ENCODE results near the gene KLHL14. TPM values are rescaled to one million over a fixed set of nuclear protein-coding genes. Genes with fewer than 3 reads are reported as not detected.
"Not testable (repeated sequence)": the region's sequence is repeated elsewhere in the genome, so short reads cannot be mapped to it uniquely, and the experiment has no call there.

KLHL14 gene
- total RNA-seq, 1 donor: not detected

GRCh38 chr18:32668956-32669355 lies 103.9 kb downstream of the KLHL14 start:
- Histone ChIP-seq H2AFZ (ENCODE audit: low read length) (no peak overlapping the region), H3K27ac (ENCODE audit: low read depth, low read length) (no peak overlapping the region), H3K36me3 (ENCODE audit: insufficient read depth, low read length) (no peaks in the 10 kb centered on the region), H3K9me3 (ENCODE audit: low read depth, low read length) (no peaks in the 10 kb centered on the region), H4K20me1 (ENCODE audit: insufficient read depth, low read length) (no peaks in the 10 kb centered on the region), H3K4me2 (ENCODE audit: insufficient read depth, low read length) (no peak overlapping the region), H3K4me1 (ENCODE audit: insufficient read depth, low read length) (no peaks in the 10 kb centered on the region), H3K4me3 (ENCODE audit: insufficient read depth, low read length) (no peak overlapping the region), H3K79me2 (ENCODE audit: insufficient read depth, low read length) (no peaks in the 10 kb centered on the region), H3K27me3 (ENCODE audit: insufficient read depth, low read length) (no peaks in the 10 kb centered on the region)
- no peak for DNase-seq (ENCODE audit: insufficient read length, low spot score, missing footprints)
- no peak for TF ChIP-seq CTCF (IDR thresholded peaks at IDR 0.05; ENCODE audit: extremely low read depth, low read depth, low read length)

GRCh38 chr18:32661486-32662299 lies 111.1 kb downstream of the KLHL14 start:
- no peaks in the 10 kb centered on the region for H3K36me3 ChIP-seq (ENCODE audit: insufficient read depth, low read length)
- H3K4me2 ChIP-seq (ENCODE audit: insufficient read depth, low read length): no peak overlapping the region
- no peak overlapping the region for H3K27ac ChIP-seq (ENCODE audit: low read depth, low read length)
- no peaks in the 10 kb centered on the region for H3K79me2 ChIP-seq (ENCODE audit: insufficient read depth, low read length)
- no peaks in the 10 kb centered on the region for H3K9me3 ChIP-seq (ENCODE audit: low read depth, low read length)
- no peak for DNase-seq (ENCODE audit: insufficient read length, low spot score, missing footprints)
- H3K4me3 ChIP-seq (ENCODE audit: insufficient read depth, low read length): no peak overlapping the region
- no peak overlapping the region for H2AFZ ChIP-seq (ENCODE audit: low read length)
- no peaks in the 10 kb centered on the region for H4K20me1 ChIP-seq (ENCODE audit: insufficient read depth, low read length)
- no peaks in the 10 kb centered on the region for H3K27me3 ChIP-seq (ENCODE audit: insufficient read depth, low read length)
- TF ChIP-seq CTCF (IDR thresholded peaks at IDR 0.05; ENCODE audit: extremely low read depth, low read depth, low read length): no peak
- H3K4me1 ChIP-seq (ENCODE audit: insufficient read depth, low read length): no peaks in the 10 kb centered on the region

- H3K27me3 ChIP-seq (ENCODE audit: insufficient read depth, low read length); H3K79me2 ChIP-seq (ENCODE audit: insufficient read depth, low read length); H3K4me1 ChIP-seq (ENCODE audit: insufficient read depth, low read length); H3K27ac ChIP-seq (ENCODE audit: low read depth, low read length); H3K9me3 ChIP-seq (ENCODE audit: low read depth, low read length); H2AFZ ChIP-seq (ENCODE audit: low read length); H4K20me1 ChIP-seq (ENCODE audit: insufficient read depth, low read length); H3K4me2 ChIP-seq (ENCODE audit: insufficient read depth, low read length); H3K4me3 ChIP-seq (ENCODE audit: insufficient read depth, low read length); DNase-seq (ENCODE audit: insufficient read length, low spot score, missing footprints); H3K36me3 ChIP-seq (ENCODE audit: insufficient read depth, low read length): not testable (repeated sequence)
Observed at GRCh38 chr18:32654507-32654906, 118.3 kb downstream of the KLHL14 start.

GRCh38 chr18:32637659-32638058 lies 135.2 kb downstream of the KLHL14 start:
- H3K9me3 ChIP-seq (ENCODE audit: low read depth, low read length); H4K20me1 ChIP-seq (ENCODE audit: insufficient read depth, low read length); H2AFZ ChIP-seq (ENCODE audit: low read length); H3K4me3 ChIP-seq (ENCODE audit: insufficient read depth, low read length); DNase-seq (ENCODE audit: insufficient read length, low spot score, missing footprints); H3K27ac ChIP-seq (ENCODE audit: low read depth, low read length); H3K4me1 ChIP-seq (ENCODE audit: insufficient read depth, low read length); H3K79me2 ChIP-seq (ENCODE audit: insufficient read depth, low read length); H3K27me3 ChIP-seq (ENCODE audit: insufficient read depth, low read length); H3K36me3 ChIP-seq (ENCODE audit: insufficient read depth, low read length); H3K4me2 ChIP-seq (ENCODE audit: insufficient read depth, low read length): not testable (repeated sequence)

- Histone ChIP-seq H4K20me1 (ENCODE audit: insufficient read depth, low read length) (no peaks in the 10 kb centered on the region), H2AFZ (ENCODE audit: low read length) (no peak overlapping the region), H3K27ac (ENCODE audit: low read depth, low read length) (no peak overlapping the region), H3K79me2 (ENCODE audit: insufficient read depth, low read length) (no peaks in the 10 kb centered on the region), H3K9me3 (ENCODE audit: low read depth, low read length) (no peaks in the 10 kb centered on the region), H3K36me3 (ENCODE audit: insufficient read depth, low read length) (no peaks in the 10 kb centered on the region), H3K4me2 (ENCODE audit: insufficient read depth, low read length) (no peak overlapping the region), H3K27me3 (ENCODE audit: insufficient read depth, low read length) (no peaks in the 10 kb centered on the region), H3K4me1 (ENCODE audit: insufficient read depth, low read length) (no peaks in the 10 kb centered on the region), H3K4me3 (ENCODE audit: insufficient read depth, low read length) (no peak overlapping the region)
- no peak for DNase-seq (ENCODE audit: insufficient read length, low spot score, missing footprints)
- no peak for TF ChIP-seq CTCF (IDR thresholded peaks at IDR 0.05; ENCODE audit: extremely low read depth, low read depth, low read length)
Observed at GRCh38 chr18:32637226-32637625, 135.6 kb downstream of the KLHL14 start.

Data from osteoblast (primary cell).